Anterior cingulate cortex (tissue), 58 donors: ENCODE results near the gene THAP5.
"Not testable (repeated sequence)": the region's sequence is repeated elsewhere in the genome, so short reads cannot be mapped to it uniquely, and the experiment has no call there.

Experiments used
- DNase-seq, 58 donors: peaks; one replicate each; lab custom pipeline; 2025; lab: John Stamatoyannopoulos, UW

THAP5 gene

DNA sequence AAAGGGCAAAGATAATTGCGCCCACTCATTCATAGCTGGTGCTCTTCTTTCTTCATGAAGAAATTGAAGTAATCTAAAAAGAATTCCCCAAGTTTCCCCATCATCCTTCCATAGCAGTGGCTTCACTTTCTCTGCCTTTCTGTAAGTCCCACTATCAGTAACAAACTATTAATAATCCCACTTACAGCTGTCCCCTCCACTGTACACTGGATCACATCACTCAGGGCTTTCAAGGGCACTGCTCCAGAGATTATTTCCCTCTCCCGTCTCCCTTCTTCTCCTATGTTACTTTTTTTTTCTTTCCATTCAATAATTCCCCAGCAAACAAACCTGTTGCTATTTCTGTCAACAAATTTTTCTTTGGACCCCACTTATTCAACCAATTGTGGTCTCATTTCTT is 16.3 kb upstream of the THAP5 start:
- no peak for DNase-seq

DNA sequence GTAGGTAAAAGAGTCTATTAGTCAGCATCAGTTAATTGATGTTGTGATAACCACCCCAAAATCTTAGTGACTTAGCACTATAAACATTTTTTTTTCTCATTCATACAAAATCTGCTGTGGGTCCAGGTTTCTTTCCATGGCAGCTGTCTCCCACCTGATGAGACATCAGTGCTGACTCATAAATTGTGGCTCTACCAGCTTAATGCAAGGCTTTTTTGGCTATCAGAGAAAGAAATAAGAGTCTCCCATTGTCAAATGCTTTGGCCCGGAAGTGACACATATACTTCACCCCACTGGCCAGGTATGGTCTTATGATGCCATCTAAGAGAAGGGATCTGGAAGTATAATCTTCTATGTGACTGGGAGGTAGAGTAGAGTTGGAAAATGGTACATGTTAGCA is 14.7 kb upstream of the THAP5 start:
- DNase-seq, result no peak

DNA sequence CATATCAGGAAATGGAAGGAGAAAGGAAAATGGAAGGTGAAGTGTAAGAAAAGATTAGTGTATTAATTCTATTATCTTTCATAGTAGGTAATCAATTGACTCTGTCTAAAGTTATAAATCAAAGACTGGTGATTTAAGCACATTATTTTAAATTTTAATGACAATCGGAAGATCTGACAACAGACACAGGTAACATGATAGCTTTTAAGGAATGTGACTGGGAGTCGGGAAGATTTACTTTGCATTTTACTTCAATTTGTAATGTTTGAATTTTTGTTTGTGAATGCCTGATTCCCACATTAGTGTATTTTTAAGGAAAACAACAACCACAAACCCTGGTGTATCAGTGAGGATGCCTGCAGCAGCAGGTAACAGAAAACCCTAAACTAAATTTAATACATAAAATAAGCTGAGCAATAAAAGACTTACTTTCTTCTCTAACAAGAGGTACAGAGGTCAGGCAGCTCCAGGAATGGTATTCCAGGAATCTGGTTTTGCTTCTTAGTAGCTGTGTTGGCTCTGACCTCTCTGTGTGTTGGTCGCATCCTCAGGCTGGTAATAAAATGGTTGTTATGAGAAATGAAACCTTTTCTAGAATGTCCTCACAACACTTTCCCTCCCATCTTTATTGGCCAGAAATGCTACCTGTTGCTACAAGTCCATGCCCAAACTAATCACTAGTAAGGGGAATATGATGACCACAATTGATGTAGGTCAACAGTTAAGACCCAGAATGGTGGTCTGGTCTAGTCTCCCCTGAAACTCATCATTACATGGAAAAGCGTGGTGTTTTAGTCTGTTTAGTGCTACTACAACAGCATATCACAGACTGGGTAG is 12.4 kb upstream of the THAP5 start:
- DNase-seq, result no peak

DNA sequence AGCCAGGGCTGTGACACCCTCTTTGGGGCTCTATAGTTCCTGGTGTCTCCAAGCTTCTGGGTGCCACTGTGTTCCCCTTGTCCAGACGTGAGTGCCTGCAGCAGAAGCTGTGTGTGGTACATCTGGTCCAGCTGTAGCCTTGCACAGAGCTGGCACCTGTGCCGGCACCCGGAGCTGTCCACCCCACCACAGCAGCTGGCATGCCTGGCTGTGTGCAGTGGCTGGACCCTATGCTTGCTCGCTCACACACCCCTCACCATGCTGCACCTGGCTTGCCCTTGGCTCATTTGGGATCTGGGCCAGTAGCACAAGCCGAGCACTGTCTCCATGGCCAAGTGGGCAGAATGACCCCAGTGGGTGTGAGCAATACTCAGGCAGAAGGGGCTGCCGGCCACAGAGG is 10.8 kb upstream of the THAP5 start:
- no peak for DNase-seq

DNA sequence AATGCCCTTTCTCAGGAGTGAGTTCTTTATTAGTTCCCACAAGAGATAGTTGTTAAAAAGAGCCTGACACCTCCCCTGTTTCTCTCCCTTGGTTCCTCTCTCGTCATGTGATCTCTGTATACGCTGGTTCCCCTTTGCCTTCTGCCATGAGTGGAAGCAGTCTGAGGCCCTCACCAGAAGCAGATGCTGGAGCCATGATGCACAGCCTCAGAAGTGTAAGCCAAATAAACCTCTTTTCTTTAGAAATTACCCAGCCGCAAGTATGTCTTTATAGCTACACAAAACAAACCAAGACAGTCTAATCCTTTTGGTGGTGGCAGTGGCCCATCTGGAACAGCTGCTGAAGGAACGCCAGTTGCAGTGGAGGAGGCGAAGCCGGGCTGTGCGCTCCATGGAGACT is 9.4 kb upstream of the THAP5 start:
- no peak for DNase-seq

DNA sequence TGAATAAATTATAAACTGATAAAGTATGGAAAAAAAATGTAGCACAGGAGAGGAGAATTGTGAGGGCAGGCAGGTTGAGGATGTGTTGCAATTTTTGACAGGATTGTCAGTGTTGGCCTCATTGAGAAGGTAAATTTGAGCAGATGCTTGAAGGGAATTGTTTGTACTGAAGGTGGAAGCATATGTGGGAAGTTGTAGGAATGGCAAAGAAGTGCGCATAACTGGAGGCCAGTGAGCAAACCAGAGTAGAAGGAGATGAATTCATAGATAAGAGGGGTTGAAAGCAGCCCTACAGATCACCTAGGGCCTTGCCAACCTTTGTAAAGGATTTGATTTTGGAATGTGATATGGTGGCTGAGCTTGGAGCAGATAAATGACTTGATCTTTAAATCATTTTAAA is 6.6 kb upstream of the THAP5 start:
- DNase-seq, result no peak

DNA sequence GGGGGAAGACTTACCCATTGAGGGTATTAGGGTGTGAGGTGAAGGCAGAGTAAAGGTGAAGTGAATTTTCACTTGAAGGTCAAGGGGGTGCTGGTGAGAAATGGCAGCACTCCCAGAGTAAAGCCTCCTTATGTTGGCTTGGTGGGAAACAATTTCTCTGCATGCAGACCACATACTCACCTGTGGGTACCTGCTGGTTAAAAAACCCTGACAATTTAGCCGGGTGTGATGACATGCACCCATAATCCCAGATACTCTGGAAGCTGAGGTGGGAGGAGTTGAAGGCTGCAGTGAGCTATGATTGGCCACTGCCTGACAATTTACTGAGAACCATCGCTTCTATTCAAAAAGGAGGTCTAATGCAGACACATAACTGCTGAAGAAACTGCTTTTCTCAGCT is 5.7 kb upstream of the THAP5 start:
- DNase-seq, result no peak

DNA sequence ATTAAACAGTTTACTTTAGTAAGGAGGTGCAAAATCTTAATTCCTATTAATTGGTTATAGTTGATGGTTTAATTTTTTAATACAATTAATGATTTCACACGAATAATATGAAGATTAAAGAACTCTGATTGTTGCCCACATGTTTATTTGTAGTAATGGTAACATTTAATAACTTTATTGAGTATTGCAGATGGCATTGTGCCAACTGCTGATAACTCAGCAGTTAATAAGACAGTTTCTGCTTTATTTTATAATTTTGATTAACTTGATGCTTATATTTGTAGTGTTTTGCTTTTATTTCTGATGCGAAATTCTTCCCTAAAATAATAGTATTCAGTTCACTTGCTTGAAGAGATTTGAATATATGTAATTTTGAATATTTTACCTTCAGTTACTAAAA is 3.0 kb upstream of the THAP5 start:
- DNase-seq, result no peak

DNA sequence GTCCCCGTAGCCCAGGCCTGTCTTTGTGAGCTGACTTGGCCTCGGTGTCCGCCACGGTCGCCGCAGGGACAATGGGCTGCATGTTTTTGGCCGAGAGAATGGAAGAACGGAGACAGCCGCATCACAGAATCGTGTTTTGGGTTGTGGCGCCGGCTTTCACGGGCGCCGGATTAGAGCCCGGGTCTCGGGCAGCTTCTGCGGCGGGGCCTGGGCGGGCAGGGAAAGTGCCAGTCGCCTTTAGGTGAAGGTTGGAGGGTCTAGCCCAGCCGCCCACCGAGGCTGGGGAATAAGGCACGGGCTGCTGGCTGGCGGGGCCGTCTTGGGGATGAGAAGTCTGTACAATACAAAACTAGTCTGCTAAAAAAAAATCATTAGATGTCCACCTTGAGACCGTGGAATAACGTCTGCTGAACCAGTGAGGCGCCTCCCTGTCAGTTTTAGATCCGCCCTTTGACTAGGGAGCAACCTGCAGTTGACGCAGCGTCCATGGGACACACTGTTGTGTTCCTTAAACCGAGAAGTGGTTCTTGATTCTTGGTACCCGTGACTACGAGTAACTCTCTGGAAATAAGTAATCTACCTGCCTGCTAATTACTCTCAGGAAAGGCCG is 745 bp upstream of the THAP5 start:
- peak in 28 of 58 donors; percentile 10 to 74 (median 30) for DNase-seq

DNA sequence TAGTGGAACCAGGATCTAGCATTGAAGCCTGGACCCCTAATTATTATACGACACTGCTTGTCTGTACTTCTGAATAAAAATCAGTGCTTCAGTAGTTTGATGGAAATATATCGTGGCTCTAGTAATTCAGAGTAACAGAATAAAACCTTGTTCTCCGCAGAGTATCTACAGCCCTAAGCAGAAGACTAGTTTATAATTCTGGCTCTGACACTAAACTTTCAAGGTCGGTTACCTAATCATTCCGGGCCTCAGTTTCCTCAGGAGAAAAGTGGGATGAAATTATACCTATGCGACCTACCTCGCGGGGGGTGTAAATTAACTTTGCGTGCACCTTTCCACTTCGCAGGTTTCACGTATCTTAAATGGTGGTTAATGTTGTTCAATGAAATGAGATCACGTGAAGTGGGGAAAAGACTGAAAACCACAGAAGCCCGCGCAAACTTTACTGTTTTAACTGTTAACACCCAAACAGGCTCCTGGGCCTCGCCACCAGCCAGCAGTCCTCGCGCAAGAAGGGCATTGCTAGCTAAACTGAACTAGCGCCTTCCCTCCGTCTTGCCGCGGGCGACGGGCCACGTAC is 615 bp downstream of the THAP5 start:
- DNase-seq, result peak in 1 of 58 donors; percentile 33

DNA sequence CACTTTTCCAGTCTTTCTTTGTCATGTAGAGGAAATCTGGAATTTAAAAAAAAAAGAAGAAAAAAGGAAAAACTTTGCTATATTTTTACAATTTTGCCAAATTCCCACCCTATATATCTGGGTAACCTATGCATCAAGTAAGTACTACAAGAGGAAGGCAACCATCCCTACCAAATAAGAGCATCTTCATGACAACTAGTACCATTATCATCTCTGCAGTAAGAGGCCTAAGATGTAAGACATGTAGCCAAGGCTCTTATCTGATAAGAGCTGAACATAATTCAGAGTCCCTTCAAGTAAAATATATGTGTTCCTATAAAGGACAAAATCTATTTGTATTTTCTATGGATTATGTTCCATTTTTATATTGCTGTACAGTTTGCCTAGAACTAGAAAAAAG is 3.5 kb downstream of the THAP5 start:
- no peak for DNase-seq

DNA sequence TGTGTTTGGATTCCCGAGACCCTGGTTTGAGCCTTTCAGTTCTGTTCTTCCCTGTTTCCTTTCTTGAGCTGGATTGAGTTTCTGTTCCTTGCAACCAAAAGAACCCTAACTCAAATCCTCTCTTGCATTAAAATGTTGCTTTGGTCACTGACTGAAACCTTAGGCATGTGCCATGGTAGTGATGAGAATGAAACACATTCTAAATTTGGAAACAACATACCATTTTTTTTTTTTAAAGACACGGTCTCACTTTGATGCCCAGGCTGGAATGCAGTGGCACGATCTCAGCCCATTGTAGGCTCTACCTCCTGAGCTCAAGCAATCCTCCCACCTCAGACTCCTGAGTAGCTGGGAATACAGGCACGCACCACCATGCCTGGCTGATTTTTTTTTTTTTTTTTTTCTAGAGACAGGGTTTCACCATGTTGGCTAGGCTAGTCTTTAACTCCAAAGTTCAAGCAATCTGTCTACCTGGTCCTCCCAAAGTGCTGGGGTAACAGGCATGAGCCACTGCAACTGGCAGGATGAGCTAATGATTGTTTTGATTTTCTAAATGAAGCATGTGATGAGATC is 8.4 kb downstream of the THAP5 start:
- no peak for DNase-seq

DNA sequence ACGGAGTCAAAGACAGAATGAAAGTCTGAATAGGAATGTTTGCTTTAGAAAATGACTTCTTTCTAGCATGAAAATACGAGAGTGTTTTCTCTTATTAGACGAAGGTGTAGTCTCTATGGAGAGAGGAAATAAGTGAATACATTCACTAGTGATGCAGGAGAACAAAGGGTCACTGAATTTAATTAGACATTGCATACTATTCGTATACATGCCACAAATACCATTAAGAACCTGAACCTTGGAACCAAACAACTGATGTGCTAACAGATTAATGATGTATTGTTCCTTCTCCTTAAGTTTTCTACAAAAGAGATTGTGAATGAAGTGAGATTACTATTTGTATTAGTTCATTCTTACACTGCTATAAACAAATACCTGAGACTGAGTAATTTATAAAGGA is 10.3 kb downstream of the THAP5 start:
- no peak for DNase-seq

DNA sequence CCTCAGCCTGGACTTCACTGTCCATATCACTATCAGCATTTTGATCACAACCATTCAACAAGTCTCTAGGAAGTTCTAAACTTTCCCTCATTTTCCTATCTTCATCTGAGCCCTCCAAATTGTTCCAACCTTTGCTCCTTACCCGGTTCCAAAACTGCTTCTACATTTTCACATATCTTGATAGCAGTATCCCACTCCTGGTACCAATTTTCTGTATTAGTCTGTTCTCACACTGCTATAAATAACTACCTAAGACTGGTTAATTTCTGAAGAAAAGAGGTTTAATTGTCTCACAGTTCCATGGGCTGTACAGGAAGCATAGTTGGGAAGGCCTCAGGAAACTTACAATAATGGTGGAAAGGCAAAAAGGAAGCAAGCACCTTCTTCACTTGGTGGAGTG is 11.9 kb downstream of the THAP5 start:
- no peak for DNase-seq

DNA sequence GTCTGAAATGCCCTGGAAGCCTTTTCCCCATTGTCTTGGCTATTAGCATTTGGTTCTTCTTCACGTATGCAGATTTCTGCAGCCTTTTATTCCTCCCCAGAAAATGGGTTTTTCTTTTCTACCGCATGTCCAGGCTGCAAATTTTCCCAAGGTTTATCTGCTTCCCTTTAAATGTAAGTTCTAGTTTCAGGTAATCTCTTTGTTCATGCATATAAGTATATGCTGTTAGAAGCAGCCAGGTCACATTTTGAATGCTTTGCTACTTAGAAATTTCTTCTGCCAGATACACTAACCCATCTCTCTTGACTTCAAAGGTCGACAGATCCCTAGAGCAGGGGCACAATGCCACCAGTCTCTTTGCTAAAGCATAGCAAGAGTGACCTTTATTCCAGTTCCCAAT is 12.3 kb downstream of the THAP5 start:
- no peak for DNase-seq

DNA sequence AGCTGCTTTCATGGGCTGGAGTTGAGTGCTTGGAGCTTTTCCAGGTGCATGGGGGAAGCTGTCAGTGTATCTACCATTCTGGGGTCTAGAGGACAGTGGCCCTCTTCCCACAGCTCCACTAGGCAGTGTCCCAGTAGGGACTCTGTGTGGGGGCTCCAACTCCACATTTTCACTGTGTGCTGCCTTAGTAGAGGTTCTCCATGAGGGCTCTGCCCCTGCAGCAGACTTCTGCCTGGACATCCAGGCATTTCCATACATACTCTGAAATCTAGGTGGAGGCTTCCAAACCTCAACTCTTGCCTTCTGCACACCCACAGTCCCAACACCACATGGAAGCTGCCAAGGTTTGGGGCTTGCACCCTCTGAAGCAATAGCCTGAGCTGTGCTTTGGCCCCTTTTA is 12.8 kb downstream of the THAP5 start:
- not testable (repeated sequence) for DNase-seq

DNA sequence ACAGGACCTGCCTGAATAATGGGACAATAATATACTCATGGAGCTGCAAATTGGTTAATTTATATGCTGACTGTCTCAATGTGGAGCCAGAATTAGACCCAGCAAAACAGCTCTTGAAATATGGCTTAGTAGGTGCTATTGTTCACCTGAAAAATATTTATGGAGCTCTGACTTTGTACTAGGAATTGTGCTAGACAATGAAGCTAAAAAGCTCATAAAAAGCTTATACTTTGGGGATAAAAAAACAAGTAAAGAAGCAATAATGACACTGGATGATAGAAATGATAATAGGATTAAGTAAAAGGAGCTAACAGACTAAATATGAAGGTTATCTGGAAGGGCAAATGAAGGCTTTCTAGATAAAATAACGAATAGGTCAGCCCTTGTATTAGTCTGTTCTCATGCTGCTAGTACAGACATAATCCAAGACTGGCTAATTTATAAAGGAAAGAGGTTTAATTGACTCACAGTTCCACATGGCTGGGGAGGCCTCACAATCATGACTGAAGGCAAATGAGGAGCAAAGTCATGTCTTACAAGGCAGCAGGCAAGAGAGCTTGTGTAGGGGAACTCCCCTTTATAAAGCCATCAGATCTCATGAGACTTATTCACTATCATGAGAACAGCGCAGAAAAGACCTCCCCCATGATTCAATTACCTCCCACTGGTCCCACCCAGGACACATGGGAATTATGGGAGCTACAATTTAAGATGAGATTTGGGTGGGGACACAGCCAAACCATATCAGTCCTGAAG is 21.2 kb downstream of the THAP5 start:
- not testable (repeated sequence) for DNase-seq

DNA sequence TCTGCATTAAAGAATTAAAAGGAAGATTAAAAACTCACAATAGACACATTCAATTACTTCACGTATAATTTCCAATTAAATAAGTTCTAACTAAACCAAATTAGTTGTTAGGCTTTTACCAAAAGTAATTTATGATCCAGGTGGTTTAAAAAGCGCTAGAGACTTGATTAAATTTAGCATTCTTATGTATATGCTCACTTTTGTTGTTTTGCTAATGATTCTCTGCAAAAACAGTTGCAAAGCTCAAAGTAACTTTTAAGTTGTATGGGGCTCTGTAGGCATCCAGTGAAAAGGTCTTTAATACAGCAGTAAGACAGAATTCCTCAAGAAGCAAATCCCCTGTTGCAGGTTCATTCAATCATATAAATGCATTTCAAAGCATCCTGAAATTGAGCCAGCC is 28.0 kb downstream of the THAP5 start:
- no peak for DNase-seq

DNA sequence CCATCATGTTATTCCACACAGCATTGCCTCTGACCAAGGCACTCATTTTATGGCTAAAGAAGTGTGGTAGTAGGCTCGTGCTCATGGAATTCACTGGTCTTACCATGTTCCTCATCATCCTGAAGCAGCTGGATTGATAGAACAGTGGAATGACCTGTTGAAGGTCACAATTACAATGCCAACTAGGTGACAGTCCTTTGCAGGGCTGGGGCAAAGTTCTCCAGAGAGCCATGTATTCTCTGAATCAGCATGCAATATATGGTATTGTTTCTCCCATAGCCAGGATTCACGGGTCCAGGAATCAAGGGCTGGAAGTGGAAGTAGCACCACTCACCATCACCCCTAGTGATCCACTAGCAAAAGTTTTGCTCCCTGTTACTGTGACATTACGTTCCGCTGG is 30.8 kb downstream of the THAP5 start:
- not testable (repeated sequence) for DNase-seq

DNA sequence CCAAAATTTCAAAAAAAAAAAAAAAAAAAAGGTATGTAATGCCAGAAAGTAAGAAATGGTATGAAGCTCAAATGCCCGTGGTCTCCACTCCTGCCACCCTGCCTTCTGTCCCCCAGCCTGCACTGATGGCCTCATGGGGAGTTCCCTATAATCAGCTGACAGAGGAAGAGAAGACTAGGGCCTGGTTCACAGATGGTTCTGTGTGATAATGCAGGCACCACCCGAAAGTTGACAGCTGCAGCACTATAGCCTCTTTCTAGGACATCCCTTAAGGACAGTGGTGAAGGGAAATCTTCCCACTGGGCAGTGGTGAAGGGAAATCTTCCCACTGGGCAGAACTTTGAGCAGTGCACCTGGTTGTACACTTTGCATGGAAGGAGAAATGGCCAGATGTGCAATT is 31.3 kb downstream of the THAP5 start:
- not testable (repeated sequence) for DNase-seq

DNA sequence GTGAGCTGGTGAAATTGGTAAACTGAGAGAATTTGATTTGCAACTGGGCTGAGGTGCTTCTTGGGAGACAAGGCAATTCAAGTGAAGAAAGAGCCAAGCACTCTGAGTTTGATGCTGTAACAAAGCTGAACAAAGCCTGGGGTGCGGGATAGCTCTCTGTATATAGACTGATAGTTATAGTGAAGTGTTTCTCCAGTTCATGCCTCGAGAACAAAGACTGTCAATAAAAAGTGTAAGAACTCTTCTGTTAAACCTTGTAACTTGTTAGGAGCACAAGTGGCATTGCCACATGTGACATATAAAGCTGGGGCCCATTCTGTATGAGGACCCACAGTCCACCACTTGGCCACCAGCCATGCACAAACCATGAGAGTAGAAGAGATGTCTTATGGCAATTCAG is 32.3 kb downstream of the THAP5 start:
- DNase-seq, result no peak
